ENCODE results near the gene HDLBP. TPM values are rescaled to one million over a fixed set of nuclear protein-coding genes. Genes with fewer than 3 reads are reported as not detected.
A peak's percentile ranks its signal among the peaks of the same experiment; 100 is the strongest.

Gene HDLBP
- total RNA-seq, 6 experiments from 2014 or later, result 991 to 1,153 (median 1,104) TPM

- TF ChIP-seq, protein P1, sequence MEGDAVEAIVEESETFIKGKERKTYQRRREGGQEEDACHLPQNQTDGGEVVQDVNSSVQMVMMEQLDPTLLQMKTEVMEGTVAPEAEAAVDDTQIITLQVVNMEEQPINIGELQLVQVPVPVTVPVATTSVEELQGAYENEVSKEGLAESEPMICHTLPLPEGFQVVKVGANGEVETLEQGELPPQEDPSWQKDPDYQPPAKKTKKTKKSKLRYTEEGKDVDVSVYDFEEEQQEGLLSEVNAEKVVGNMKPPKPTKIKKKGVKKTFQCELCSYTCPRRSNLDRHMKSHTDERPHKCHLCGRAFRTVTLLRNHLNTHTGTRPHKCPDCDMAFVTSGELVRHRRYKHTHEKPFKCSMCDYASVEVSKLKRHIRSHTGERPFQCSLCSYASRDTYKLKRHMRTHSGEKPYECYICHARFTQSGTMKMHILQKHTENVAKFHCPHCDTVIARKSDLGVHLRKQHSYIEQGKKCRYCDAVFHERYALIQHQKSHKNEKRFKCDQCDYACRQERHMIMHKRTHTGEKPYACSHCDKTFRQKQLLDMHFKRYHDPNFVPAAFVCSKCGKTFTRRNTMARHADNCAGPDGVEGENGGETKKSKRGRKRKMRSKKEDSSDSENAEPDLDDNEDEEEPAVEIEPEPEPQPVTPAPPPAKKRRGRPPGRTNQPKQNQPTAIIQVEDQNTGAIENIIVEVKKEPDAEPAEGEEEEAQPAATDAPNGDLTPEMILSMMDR (IDR thresholded peaks at IDR 0.05), result no peak
- peaks cover 87% of the 10 kb centered on the region for H3K36me3 Mint-ChIP-seq (ENCODE audit: low read depth)
- H3K27ac Mint-ChIP-seq, result no peak overlapping the region
- peaks cover 7% of the 10 kb centered on the region for H3K27me3 Mint-ChIP-seq (ENCODE audit: insufficient read depth)
- H3K4me1 Mint-ChIP-seq (ENCODE audit: low read depth), result peaks cover 11% of the 10 kb centered on the region; the same call in 1 of the 2 replicates
- no peak for DNase-seq
- H3K9me3 Mint-ChIP-seq, result no peaks in the 10 kb centered on the region
- H3K4me3 Mint-ChIP-seq, result no peak overlapping the region
Measured at GRCh38 chr2:241239552-241240202, 75.8 kb downstream of the HDLBP start.

GRCh38 chr2:241238693-241239198 lies 76.7 kb downstream of the HDLBP start:
- peaks cover 11% of the 10 kb centered on the region; the same call in 1 of the 2 replicates for H3K4me1 Mint-ChIP-seq (ENCODE audit: low read depth)
- no peak overlapping the region for H3K4me3 Mint-ChIP-seq
- TF ChIP-seq, protein P1 (IDR thresholded peaks at IDR 0.05), result no peak
- peaks cover 83% of the 10 kb centered on the region for H3K36me3 Mint-ChIP-seq (ENCODE audit: low read depth)
- no peak for DNase-seq
- H3K9me3 Mint-ChIP-seq, result no peaks in the 10 kb centered on the region
- no peak overlapping the region for H3K27ac Mint-ChIP-seq
- peaks cover 9% of the 10 kb centered on the region for H3K27me3 Mint-ChIP-seq (ENCODE audit: insufficient read depth)

DNA sequence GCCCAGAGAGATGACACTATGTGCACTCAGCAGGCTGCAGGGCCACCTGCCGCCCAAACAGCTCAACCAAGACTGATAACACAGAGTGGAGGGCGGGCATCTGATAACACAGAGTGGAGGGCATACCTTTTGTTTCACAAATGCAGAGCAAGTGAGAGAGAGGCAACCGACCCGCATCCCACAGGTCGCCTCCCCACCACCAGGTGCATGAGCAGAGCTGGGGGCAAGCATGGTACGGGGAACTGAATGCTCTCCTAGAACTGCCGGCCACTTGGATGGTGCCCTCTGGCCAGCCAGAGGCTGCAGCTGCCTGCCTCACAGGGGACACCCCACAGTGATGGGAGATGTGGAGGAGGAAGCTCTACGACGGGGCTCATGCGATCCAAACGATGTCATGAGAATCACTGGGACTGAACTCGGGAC lies 77.5 kb downstream of the HDLBP start:
- H3K27me3 Mint-ChIP-seq (ENCODE audit: insufficient read depth), result peaks cover 9% of the 10 kb centered on the region
- TF ChIP-seq, protein P1 (IDR thresholded peaks at IDR 0.05), result no peak
- peaks cover 10% of the 10 kb centered on the region; the same call in 1 of the 2 replicates for H3K4me1 Mint-ChIP-seq (ENCODE audit: low read depth)
- H3K27ac Mint-ChIP-seq, result no peak overlapping the region
- H3K4me3 Mint-ChIP-seq, result no peak overlapping the region
- peaks cover 85% of the 10 kb centered on the region for H3K36me3 Mint-ChIP-seq (ENCODE audit: low read depth)
- no peaks in the 10 kb centered on the region for H3K9me3 Mint-ChIP-seq
- DNase-seq, result no peak

GRCh38 chr2:241237047-241237446 lies 78.4 kb downstream of the HDLBP start:
- no peaks in the 10 kb centered on the region for H3K9me3 Mint-ChIP-seq
- no peak overlapping the region for H3K4me3 Mint-ChIP-seq
- peaks cover 9% of the 10 kb centered on the region for H3K27me3 Mint-ChIP-seq (ENCODE audit: insufficient read depth)
- TF ChIP-seq, protein P1 (IDR thresholded peaks at IDR 0.05), result no peak
- peak overlapping the region; percentile 55; the same call in 1 of the 2 replicates for H3K27ac Mint-ChIP-seq
- no peak for DNase-seq
- H3K4me1 Mint-ChIP-seq (ENCODE audit: low read depth), result peaks cover 1% of the 10 kb centered on the region; the same call in 1 of the 2 replicates
- H3K36me3 Mint-ChIP-seq (ENCODE audit: low read depth), result peaks cover 78% of the 10 kb centered on the region

- no peak for DNase-seq
- Mint-ChIP-seq H3K36me3 (ENCODE audit: low read depth) (peaks cover 81% of the 10 kb centered on the region), H3K4me1 (ENCODE audit: low read depth) (0 out of 2 replicates have a peak, but pooled peaks cover 4% of the 10 kb centered on the region), H3K9me3 (no peaks in the 10 kb centered on the region), H3K4me3 (no peak overlapping the region; the same call in 1 of the 2 replicates), H3K27ac (no peak overlapping the region), H3K27me3 (ENCODE audit: insufficient read depth) (peaks cover 18% of the 10 kb centered on the region)
- TF ChIP-seq, protein P1 (IDR thresholded peaks at IDR 0.05), result no peak
Measured at GRCh38 chr2:241235859-241236593, 79.4 kb downstream of the HDLBP start.

All from HFFc6 (cell line).